ENCODE measurements around the gene CALML5. TPM values are rescaled to one million over a fixed set of nuclear protein-coding genes. Genes with fewer than 3 reads are reported as not detected.

Gene CALML5
- total RNA-seq, 1 experiment from 2014 or later: not detected

DNA sequence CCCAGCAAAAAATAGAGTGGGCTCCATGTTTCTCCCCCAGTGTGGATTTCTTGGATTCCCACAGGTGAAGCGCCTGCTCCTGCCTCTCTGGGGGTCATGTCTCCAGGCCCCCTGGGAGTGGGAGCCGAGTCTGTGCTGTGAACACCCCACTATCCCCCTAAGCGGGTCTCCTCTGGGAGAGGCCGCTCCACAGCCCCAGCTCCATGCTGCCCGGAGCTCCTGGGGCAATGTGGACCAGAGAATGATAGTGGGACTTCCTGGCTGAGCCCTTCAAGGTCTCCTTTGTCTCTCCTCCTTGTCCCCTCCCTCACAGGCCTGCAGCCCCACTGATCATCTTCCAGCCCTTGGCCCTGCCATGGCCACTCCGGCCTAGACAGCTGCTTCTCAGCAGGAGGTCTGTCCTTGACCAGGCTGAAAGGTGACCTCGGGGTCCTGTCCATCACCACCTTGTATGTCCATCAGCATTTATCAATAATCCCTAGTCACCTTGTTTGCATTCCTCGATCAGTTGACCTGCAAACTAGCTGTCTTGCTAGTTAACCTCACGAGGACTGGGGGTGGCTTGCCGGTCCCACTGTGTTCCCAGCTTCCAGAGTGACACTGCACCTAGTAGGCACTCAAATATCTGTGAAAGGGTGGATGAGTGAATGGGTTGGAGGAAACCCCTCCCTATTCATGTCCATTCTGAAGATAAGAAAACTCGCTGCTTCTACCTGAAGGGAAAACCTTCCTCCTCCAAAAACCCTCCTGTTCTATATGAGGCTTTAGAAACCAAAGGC is 24.6 kb upstream of the CALML5 start:
- TF ChIP-seq EZH2 (IDR thresholded peaks at IDR 0.05; ENCODE audit: low read length, unreplicated experiment) (no peak), EZH2phosphoT487 (IDR thresholded peaks at IDR 0.05; ENCODE audit: borderline replicate concordance, low read length) (no peak)
- TF ChIP-seq, protein P1, sequence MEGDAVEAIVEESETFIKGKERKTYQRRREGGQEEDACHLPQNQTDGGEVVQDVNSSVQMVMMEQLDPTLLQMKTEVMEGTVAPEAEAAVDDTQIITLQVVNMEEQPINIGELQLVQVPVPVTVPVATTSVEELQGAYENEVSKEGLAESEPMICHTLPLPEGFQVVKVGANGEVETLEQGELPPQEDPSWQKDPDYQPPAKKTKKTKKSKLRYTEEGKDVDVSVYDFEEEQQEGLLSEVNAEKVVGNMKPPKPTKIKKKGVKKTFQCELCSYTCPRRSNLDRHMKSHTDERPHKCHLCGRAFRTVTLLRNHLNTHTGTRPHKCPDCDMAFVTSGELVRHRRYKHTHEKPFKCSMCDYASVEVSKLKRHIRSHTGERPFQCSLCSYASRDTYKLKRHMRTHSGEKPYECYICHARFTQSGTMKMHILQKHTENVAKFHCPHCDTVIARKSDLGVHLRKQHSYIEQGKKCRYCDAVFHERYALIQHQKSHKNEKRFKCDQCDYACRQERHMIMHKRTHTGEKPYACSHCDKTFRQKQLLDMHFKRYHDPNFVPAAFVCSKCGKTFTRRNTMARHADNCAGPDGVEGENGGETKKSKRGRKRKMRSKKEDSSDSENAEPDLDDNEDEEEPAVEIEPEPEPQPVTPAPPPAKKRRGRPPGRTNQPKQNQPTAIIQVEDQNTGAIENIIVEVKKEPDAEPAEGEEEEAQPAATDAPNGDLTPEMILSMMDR (conservative IDR thresholded peaks at IDR 0.05; ENCODE audit: low read depth, low read length): no peak
- H3K9me2 ChIP-seq (replicated peaks; ENCODE audit: low read length): no peaks in the 10 kb centered on the region
- H4K20me1 ChIP-seq (ENCODE audit: low read length): no peaks in the 10 kb centered on the region
- H3K27me3 ChIP-seq (ENCODE audit: low read length): no peaks in the 10 kb centered on the region
- H3K27ac ChIP-seq (ENCODE audit: low read length): no peak overlapping the region
- H3K4me2 ChIP-seq (ENCODE audit: low read length): no peak overlapping the region
- no peaks in the 10 kb centered on the region for H3K4me1 ChIP-seq (ENCODE audit: insufficient read depth, low read length)
- BruUV-seq (replicated peaks): no TSS peak
- no peak overlapping the region for H3K9ac ChIP-seq (ENCODE audit: low read length)
- intact Hi-C loops (cut with micrococcal nuclease): no loop called here
- no peaks in the 10 kb centered on the region for H3K79me2 ChIP-seq (ENCODE audit: low read length)
- ChIA-PET POLR2A (ENCODE audit: unreplicated experiment) (no interaction called here), CTCF (no interaction called here)
- H3K9me3 ChIP-seq (ENCODE audit: low read length): no peaks in the 10 kb centered on the region
- no peaks in the 10 kb centered on the region for H3K36me3 ChIP-seq (ENCODE audit: low read depth, low read length)
- H3K4me3 ChIP-seq (ENCODE audit: low read length): no peak overlapping the region
- no peaks in the 10 kb centered on the region for H3F3A ChIP-seq (ENCODE audit: low read length, unreplicated experiment)
- ATAC-seq (no peak), DNase-seq (no peak)
- no peak overlapping the region for H2AFZ ChIP-seq (ENCODE audit: low read length)

DNA sequence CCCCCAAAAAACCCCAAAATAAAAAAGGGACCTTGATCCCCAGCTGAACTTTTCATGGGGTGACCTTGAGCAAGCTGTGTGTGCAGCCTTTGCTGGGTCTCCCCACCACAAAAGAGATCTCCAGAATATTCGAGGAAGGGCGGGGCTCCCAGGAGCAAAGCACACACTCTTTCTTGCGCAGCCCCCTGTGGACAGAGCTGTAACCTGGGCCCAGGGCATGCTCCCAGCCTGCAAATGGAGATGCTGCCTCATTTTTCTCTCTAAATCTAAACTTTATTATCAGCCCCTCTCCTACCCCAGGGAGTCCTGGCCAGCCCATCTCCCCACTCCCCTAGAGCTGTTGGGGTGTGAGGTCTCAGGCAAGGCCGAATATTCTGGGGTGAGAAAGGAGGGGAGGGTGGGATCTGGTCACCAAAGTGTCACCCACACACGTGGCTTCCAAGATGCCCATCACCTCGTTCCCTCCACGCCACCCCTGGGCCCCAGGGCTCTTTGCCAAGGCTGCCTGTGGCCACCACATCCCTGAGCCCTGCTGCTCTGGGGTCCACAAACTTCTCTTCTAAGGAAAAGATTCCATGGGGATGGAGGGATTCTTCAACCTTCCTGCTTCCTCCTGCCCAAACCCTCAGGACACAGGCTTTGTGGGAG is 23.7 kb upstream of the CALML5 start:
- TF ChIP-seq, protein P1 (conservative IDR thresholded peaks at IDR 0.05; ENCODE audit: low read depth, low read length): no peak
- no peak for TF ChIP-seq EZH2 (IDR thresholded peaks at IDR 0.05; ENCODE audit: low read length, unreplicated experiment)
- TF ChIP-seq EZH2phosphoT487 (IDR thresholded peaks at IDR 0.05; ENCODE audit: borderline replicate concordance, low read length): no peak
- no peaks in the 10 kb centered on the region for H3K9me3 ChIP-seq (ENCODE audit: low read length)
- no peak for DNase-seq
- no peaks in the 10 kb centered on the region for H3K36me3 ChIP-seq (ENCODE audit: low read depth, low read length)
- intact Hi-C loops (cut with micrococcal nuclease): no loop called here
- H2AFZ ChIP-seq (ENCODE audit: low read length): no peak overlapping the region
- no peak overlapping the region for H3K4me2 ChIP-seq (ENCODE audit: low read length)
- H3K4me1 ChIP-seq (ENCODE audit: insufficient read depth, low read length): 0 out of 2 replicates have a peak, but pooled peaks cover 3% of the 10 kb centered on the region
- POLR2A ChIA-PET (ENCODE audit: unreplicated experiment): no interaction called here
- H3K9ac ChIP-seq (ENCODE audit: low read length): no peak overlapping the region
- no peaks in the 10 kb centered on the region for H3K9me2 ChIP-seq (replicated peaks; ENCODE audit: low read length)
- CTCF ChIA-PET: no interaction called here
- H4K20me1 ChIP-seq (ENCODE audit: low read length): no peaks in the 10 kb centered on the region
- ATAC-seq: no peak
- H3K79me2 ChIP-seq (ENCODE audit: low read length): no peaks in the 10 kb centered on the region
- no TSS peak for BruUV-seq (replicated peaks)
- no peaks in the 10 kb centered on the region for H3K27me3 ChIP-seq (ENCODE audit: low read length)
- H3K4me3 ChIP-seq (ENCODE audit: low read length): no peak overlapping the region
- no peaks in the 10 kb centered on the region for H3F3A ChIP-seq (ENCODE audit: low read length, unreplicated experiment)
- H3K27ac ChIP-seq (ENCODE audit: low read length): no peak overlapping the region

DNA sequence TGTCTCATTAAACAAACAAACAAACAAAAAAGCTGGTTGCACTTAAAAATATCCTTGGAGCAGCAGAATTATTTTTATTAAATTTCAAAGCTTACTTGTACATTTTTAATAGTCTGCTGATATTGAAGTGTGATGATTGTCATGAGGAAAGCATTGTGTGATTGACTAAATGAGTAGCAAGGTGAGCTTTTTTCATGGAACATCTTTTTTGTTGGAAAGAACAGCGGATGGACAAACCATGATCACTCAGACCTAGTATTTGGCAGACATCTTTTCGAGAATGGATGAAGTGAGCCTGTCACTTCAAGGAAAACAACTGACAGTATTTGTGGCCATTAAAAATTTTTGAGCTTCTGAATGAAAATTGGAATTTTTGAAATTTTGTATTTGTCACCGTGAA is 19.7 kb upstream of the CALML5 start:
- POLR2A ChIA-PET (ENCODE audit: unreplicated experiment): interaction anchor here (1.0 kb wide), 1 partner anchor 35 kb away, joined by 8 read pairs; no protein-coding TSS in a partner anchor
- DNase-seq: no peak
- Histone ChIP-seq H3K79me2 (ENCODE audit: low read length) (no peaks in the 10 kb centered on the region), H3F3A (ENCODE audit: low read length, unreplicated experiment) (no peaks in the 10 kb centered on the region), H3K4me3 (ENCODE audit: low read length) (no peak overlapping the region), H3K4me1 (ENCODE audit: insufficient read depth, low read length) (0 out of 2 replicates have a peak, but pooled peaks cover 5% of the 10 kb centered on the region), H3K27me3 (ENCODE audit: low read length) (no peaks in the 10 kb centered on the region), H3K9me3 (ENCODE audit: low read length) (no peaks in the 10 kb centered on the region), H2AFZ (ENCODE audit: low read length) (no peak overlapping the region), H3K36me3 (ENCODE audit: low read depth, low read length) (no peaks in the 10 kb centered on the region), H3K9ac (ENCODE audit: low read length) (no peak overlapping the region), H4K20me1 (ENCODE audit: low read length) (no peaks in the 10 kb centered on the region), H3K4me2 (ENCODE audit: low read length) (no peak overlapping the region), H3K9me2 (replicated peaks; ENCODE audit: low read length) (no peaks in the 10 kb centered on the region), H3K27ac (ENCODE audit: low read length) (no peak overlapping the region)
- intact Hi-C loops (cut with micrococcal nuclease): no loop called here
- BruUV-seq (replicated peaks): no TSS peak
- CTCF ChIA-PET: no interaction called here
- TF ChIP-seq EZH2 (IDR thresholded peaks at IDR 0.05; ENCODE audit: low read length, unreplicated experiment): no peak
- TF ChIP-seq, protein P1 (conservative IDR thresholded peaks at IDR 0.05; ENCODE audit: low read depth, low read length): no peak
- TF ChIP-seq EZH2phosphoT487 (IDR thresholded peaks at IDR 0.05; ENCODE audit: borderline replicate concordance, low read length): no peak
- no peak for ATAC-seq
